SH-SY5Y (cell line): ENCODE measurements around the gene ANO6.

Experiments used
- GATA2 ChIP-seq: IDR thresholded peaks from 2 replicates; pipeline ENCODE4 v1.6.1; 2011; ENCODE audit warnings: mild to moderate bottlenecking, low read depth, low read length
- GATA3 ChIP-seq: IDR thresholded peaks from 2 replicates; pipeline ENCODE4 v1.6.1; 2011; ENCODE audit warnings: low read depth, mild to moderate bottlenecking, low read length, moderate library complexity

ANO6 gene

GRCh38 chr12:45294906-45295305 lies 79.0 kb downstream of the ANO6 start:
- TF ChIP-seq GATA2 (no peak), GATA3 (no peak)

DNA sequence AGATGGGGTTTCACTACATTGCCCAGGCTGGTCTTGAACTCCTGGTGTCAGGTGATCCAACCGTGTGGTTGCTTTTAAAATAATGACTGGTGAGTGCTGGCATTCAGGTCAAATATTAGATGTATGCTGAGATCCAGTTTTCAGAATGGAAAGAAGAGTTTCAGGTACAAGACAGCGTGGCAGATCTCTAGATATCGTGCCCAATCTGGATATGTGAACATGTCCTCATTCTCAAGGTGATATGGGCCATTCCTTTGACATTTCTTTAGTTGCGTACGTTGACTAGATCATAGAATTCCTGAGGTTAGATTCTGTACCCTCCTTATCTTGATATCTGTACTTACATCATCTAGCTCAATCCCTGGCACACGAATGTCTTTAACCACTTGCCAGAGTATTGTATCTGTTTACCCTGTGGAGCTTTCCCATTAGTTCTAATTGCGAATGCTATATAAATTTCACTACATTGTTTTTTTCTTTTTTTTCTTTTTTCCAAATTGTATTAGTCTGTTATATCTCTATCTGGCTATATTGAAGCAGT lies 80.2 kb downstream of the ANO6 start:
- no peak for TF ChIP-seq GATA3
- TF ChIP-seq GATA2, result no peak

GRCh38 chr12:45298047-45298446 lies 82.2 kb downstream of the ANO6 start:
- no peak for TF ChIP-seq GATA3

- no peak for TF ChIP-seq GATA2
- TF ChIP-seq GATA3, result no peak; the same call in 1 of the 2 replicates
These were observed 83.1 kb downstream of the ANO6 start for GRCh38 chr12:45298721-45299692.

DNA sequence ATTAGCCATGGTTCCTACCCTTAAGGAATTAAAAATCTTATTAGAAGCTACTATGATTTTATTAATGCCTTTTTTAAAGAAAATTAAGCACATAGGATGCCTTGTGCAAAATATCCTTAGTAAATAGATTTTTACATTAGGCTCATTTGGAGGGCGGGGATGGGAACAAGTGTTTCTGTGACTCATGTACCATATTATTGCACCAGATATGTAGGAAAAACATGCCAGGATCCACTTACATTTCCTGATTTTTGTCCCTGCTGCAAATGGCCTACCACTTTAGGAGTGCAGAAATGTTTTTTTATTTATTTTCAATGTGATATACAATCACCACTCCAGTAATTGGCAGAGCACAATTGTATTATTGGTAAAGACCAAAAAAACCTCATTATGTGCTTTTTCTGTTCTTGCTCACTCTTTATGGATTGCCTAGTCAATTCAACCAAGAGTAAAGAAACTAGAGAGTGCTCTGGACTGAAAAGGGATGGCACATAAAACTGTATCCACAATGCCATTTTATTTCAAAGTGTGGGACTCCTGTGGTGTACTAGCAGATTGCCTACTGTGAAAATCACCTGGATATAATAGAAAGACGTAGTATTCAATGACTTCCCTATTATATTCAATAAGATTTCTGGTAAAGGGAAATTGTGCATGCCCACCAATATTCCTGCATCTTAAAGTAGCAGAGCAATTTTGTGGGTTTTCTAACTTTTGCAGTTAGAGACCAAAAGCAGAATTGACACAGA lies 86.9 kb downstream of the ANO6 start:
- no peak for TF ChIP-seq GATA2
- no peak for TF ChIP-seq GATA3

- no peak for TF ChIP-seq GATA2
- no peak for TF ChIP-seq GATA3
These were observed 88.0 kb downstream of the ANO6 start for GRCh38 chr12:45303945-45304344.

- TF ChIP-seq GATA2 (no peak), GATA3 (no peak)
These were observed 88.8 kb downstream of the ANO6 start for GRCh38 chr12:45304514-45305178.

- no peak for TF ChIP-seq GATA2
- no peak for TF ChIP-seq GATA3
These were observed 90.0 kb downstream of the ANO6 start for GRCh38 chr12:45305907-45306306.

- TF ChIP-seq GATA3 (no peak), GATA2 (no peak)
These were observed 94.1 kb downstream of the ANO6 start for GRCh38 chr12:45309836-45310626.

GRCh38 chr12:45310627-45310968 lies 94.7 kb downstream of the ANO6 start:
- TF ChIP-seq GATA2, result no peak
- no peak for TF ChIP-seq GATA3

GRCh38 chr12:45312012-45312411 lies 96.1 kb downstream of the ANO6 start:
- TF ChIP-seq GATA3, result peak; percentile 85
- peak; percentile 84 for TF ChIP-seq GATA2

DNA sequence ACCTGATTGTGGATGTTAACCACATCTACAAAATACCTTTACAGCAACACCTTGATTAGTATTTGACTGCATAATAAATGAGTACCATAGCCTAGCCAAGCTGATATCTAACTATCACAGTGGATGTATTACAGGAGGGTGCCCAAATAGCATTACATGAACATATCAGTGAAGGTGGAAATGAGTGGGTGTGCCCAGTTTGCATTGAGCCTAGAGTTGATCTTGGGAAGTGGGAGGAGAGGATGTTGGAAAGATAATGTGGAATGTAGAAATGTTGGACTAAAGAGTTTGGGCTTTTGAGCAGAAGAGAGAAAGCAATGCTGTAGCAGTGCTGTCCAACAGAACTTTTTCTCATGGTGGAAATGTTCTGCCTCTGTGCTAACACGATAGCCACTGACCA lies 98.9 kb downstream of the ANO6 start:
- no peak for TF ChIP-seq GATA3
- no peak for TF ChIP-seq GATA2

DNA sequence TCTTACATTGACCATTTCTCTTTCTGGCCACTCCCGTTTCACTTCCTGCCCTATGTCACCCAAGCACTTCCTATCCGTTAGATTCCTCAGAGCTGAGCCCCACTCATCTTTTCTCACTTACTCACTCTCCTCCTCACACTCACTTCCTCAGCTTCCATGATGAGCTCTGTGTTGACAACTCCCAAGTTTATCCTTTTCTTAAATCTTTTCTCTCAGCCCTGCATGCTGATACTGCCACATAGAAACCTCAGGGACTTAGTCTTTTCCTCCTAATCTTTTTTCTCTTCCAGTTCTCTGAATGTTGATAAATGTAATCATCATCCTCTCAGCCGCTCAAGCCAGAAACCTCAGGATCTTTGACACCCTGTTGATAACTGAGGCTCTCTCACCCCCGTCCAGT lies 99.6 kb downstream of the ANO6 start:
- TF ChIP-seq GATA3 (no peak), GATA2 (no peak)

DNA sequence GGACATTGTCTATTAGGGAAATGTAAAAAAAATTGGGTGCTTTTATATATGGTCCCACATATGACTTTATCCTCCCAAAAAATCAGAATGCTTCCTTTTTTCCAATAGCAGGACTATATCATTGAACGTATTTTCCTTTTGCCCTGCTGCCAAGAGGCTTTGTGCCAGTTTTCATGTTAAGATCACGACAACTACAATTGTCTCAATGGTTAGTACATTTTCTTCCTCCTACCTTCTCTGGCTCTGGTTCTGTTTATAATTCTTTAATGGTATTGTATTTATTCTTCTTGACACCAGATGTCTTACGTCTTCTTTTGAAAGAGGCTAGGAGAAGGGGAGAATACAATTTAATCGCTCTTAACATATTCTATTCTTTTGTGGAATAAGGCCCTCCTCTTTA lies 106.9 kb downstream of the ANO6 start:
- TF ChIP-seq GATA3, result no peak
